Measurements from ENCODE around the gene CUX1. TPM values are rescaled to one million over a fixed set of nuclear protein-coding genes. Genes with fewer than 3 reads are reported as not detected.

Gene CUX1
- total RNA-seq, 1 experiment from 2014 or later, result 53.5 TPM

- H3K23me2 ChIP-seq (ENCODE audit: insufficient read length, low read depth, low read length, poor library complexity, severe bottlenecking), result no peaks in the 10 kb centered on the region
- no peaks in the 10 kb centered on the region for H3K27me3 ChIP-seq (ENCODE audit: insufficient read depth, low read length)
- H3T11ph ChIP-seq (ENCODE audit: low read length), result no peak overlapping the region
- Mint-ChIP-seq H3K4me1 (peaks cover 9 to 16% of the 10 kb centered on the region in 2 experiments), H3K4me3 (no peak overlapping the region), H3K9me3 (no peaks in the 10 kb centered on the region), H3K36me3 (ENCODE audit: insufficient read depth in 1 of 3, low read depth in 3 of 3) (peaks cover 0 to 13% (median 5%) of the 10 kb centered on the region in 3 experiments; a peak in 4 of 7 replicates), H3K27me3 (ENCODE audit: low read depth) (peaks cover 14% of the 10 kb centered on the region), H3K27ac (no peak overlapping the region; a peak in 1 of 7 replicates)
- H3K14ac ChIP-seq (ENCODE audit: insufficient read depth, low read length), result no peak overlapping the region
- H2AFZ ChIP-seq (ENCODE audit: low read length), result no peak overlapping the region
- no peak for TF ChIP-seq CTCF (conservative IDR thresholded peaks at IDR 0.05)
- H3K79me1 ChIP-seq (ENCODE audit: insufficient read depth, low read depth, low read length, poor library complexity, severe bottlenecking), result no peaks in the 10 kb centered on the region
- no peak overlapping the region for H2BK12ac ChIP-seq (ENCODE audit: insufficient read length, low read depth, low read length)
- no CpG with 5 or more reads among the region's 11 CpGs for WGBS (ENCODE audit: extremely low coverage, insufficient read length, low lambda C conversion rate)
- no peak overlapping the region for H4K91ac ChIP-seq (ENCODE audit: insufficient read length, low read depth, low read length)
- no peak overlapping the region for H3K9ac ChIP-seq (ENCODE audit: extremely low read depth, insufficient read length, low read length)
- no peak overlapping the region for H3K56ac ChIP-seq (ENCODE audit: insufficient read length, low read depth, low read length)
- no peak overlapping the region for H2AK5ac ChIP-seq (ENCODE audit: insufficient read length, low read length)
- H3K23ac ChIP-seq (ENCODE audit: insufficient read length, low read depth, low read length), result no peak overlapping the region
- no peak overlapping the region for H2BK20ac ChIP-seq (ENCODE audit: low read depth, low read length, poor library complexity, severe bottlenecking)
- H3K27ac ChIP-seq (ENCODE audit: insufficient read length, low read depth, low read length), result no peak overlapping the region
- H3K4me2 ChIP-seq (ENCODE audit: insufficient read depth, insufficient read length, low read length), result no peak overlapping the region
- no peaks in the 10 kb centered on the region for H4K20me1 ChIP-seq (ENCODE audit: control insufficient read depth, insufficient read depth, insufficient read length)
- H3K18ac ChIP-seq (ENCODE audit: insufficient read length, low read depth, low read length), result no peak overlapping the region
- H2BK120ac ChIP-seq (ENCODE audit: low read depth, low read length, poor library complexity, severe bottlenecking), result no peak overlapping the region
- H3K79me2 ChIP-seq (ENCODE audit: insufficient read depth, low read length), result no peaks in the 10 kb centered on the region
- H2BK15ac ChIP-seq (ENCODE audit: low read depth, low read length), result no peak overlapping the region
- no peaks in the 10 kb centered on the region; the same call in 1 of the 2 replicates for H3K4me1 ChIP-seq (ENCODE audit: insufficient read depth, low read length)
- no peak for DNase-seq
- no peaks in the 10 kb centered on the region for H3K9me3 ChIP-seq (ENCODE audit: control insufficient read depth, low read depth, low read length)
- H3K4ac ChIP-seq (ENCODE audit: low read depth, low read length), result no peak overlapping the region
- no peak overlapping the region for H2BK5ac ChIP-seq (ENCODE audit: insufficient read length, low read length)
- no peak overlapping the region for H4K5ac ChIP-seq (ENCODE audit: insufficient read length, low read depth, low read length)
- H4K8ac ChIP-seq (replicated peaks; ENCODE audit: insufficient read length, low read depth, low read length), result no peak overlapping the region
Observed at GRCh38 chr7:102304668-102305067, 487.2 kb downstream of the CUX1 start.

Measured in H9 (cell line).